Measurements from ENCODE around the gene NAGA. TPM values are rescaled to one million over a fixed set of nuclear protein-coding genes. Genes with fewer than 3 reads are reported as not detected.

NAGA gene
- total and polyA plus RNA-seq, 2 of the 4 experiments (the other 2 are of a cell fraction), result 34.3 to 44.8 TPM

GRCh38 chr22:42021571-42021970 lies 49.0 kb downstream of the NAGA start:
- no peak overlapping the region for H2BK5ac ChIP-seq (ENCODE audit: low read depth, low read length, poor library complexity, severe bottlenecking)
- H4K8ac ChIP-seq (ENCODE audit: low read depth in 2 of 2, low read length in 2 of 2), result no peak overlapping the region
- H2AK9ac ChIP-seq (replicated peaks; ENCODE audit: low read depth, low read length, poor library complexity), result no peak overlapping the region
- H2AFZ ChIP-seq (replicated peaks; ENCODE audit: low read length, poor library complexity), result no peak overlapping the region
- ChIA-PET POLR2A (ENCODE audit: unreplicated experiment) (no interaction called here), CTCF (no interaction called here)
- in situ Hi-C loops (cut with MboI; ENCODE audit: low sequenced_read_pairs), result no loop called here
- dilution Hi-C loops (cut with HindIII; ENCODE audit: low sequenced_read_pairs, unreplicated experiment), result no loop called here
- H4K91ac ChIP-seq (ENCODE audit: insufficient read depth, low read depth, low read length), result no peak overlapping the region
- H3K23ac ChIP-seq (ENCODE audit: low read depth, low read length), result no peak overlapping the region
- H2BK20ac ChIP-seq (ENCODE audit: low read depth, low read length), result no peak overlapping the region
- no peaks in the 10 kb centered on the region for H3K9me1 ChIP-seq (ENCODE audit: insufficient read depth, low read length)
- no peak overlapping the region for H2BK15ac ChIP-seq (ENCODE audit: low read depth, low read length)
- no peak overlapping the region for H3K27ac ChIP-seq (ENCODE audit: insufficient read depth, low read length)
- no peak for DNase-seq
- no peak for ATAC-seq (ENCODE audit: low read depth)
- H3K79me1 ChIP-seq (ENCODE audit: low read depth in 1 of 2, low read length in 2 of 2), result no peaks in the 10 kb centered on the region
- H2AK5ac ChIP-seq (ENCODE audit: low read depth, low read length), result no peak overlapping the region
- H4K20me1 ChIP-seq (ENCODE audit: insufficient read depth, low read length), result no peaks in the 10 kb centered on the region
- H3K9me3 ChIP-seq (ENCODE audit: control insufficient read depth, insufficient read depth, low read length), result no peaks in the 10 kb centered on the region
- no peaks in the 10 kb centered on the region for H3K4me1 ChIP-seq (ENCODE audit: control insufficient read depth, insufficient read depth, low read length)
- H2BK120ac ChIP-seq (ENCODE audit: low read depth, low read length), result no peak overlapping the region
- no TSS peak for BruUV-seq (replicated peaks)
- peaks cover 14% of the 10 kb centered on the region for H3K27me3 ChIP-seq (ENCODE audit: control insufficient read depth, insufficient read depth, low read length)
- no peak overlapping the region for H3K56ac ChIP-seq (ENCODE audit: extremely low read depth, insufficient read depth, low read length)
- no peaks in the 10 kb centered on the region for H3K36me3 ChIP-seq (ENCODE audit: control insufficient read depth, insufficient read depth, low read length)
- TF ChIP-seq SMC3 (IDR thresholded peaks at IDR 0.05; ENCODE audit: low read depth, low read length) (no peak), CHD1 (IDR thresholded peaks at IDR 0.05; ENCODE audit: low read depth, low read length) (no peak)
- H3K4ac ChIP-seq (ENCODE audit: low read depth, low read length), result no peak overlapping the region
- H3K14ac ChIP-seq (replicated peaks; ENCODE audit: low read depth, low read length), result no peak overlapping the region
- no peak overlapping the region for H3K18ac ChIP-seq (ENCODE audit: low read depth, low read length)
- no CpG with 5 or more reads among the region's 2 CpGs for WGBS, 2 experiments (ENCODE audit: extremely low coverage in 2 of 2, insufficient read length in 1 of 2)
- no peak overlapping the region for H4K5ac ChIP-seq (ENCODE audit: low read depth, low read length)
- H3K4me3 ChIP-seq (ENCODE audit: insufficient read depth, low read depth, low read length), result no peak overlapping the region
- intact Hi-C loops (cut with micrococcal nuclease), result no loop called here
- no peak overlapping the region for H3K4me2 ChIP-seq (ENCODE audit: low read depth, low read length)
- no peak overlapping the region for H3K9ac ChIP-seq (ENCODE audit: low read depth, low read length)
